GM13977 (cell line): ENCODE data around the gene SETD1B.
A peak's percentile ranks its signal among the peaks of the same experiment; 100 is the strongest.

Experiments
- DNase-seq: peaks from one replicate; pipeline ENCODE4 v3.0.0; 2012; ENCODE audit warnings: low spot score
- in situ Hi-C: fragments of 300-500 bp; cut with MboI; formaldehyde crosslinking; loops from one replicate; pipeline ENCODE4 v1.12.0; 2022; ENCODE audit warnings: low sequenced_read_pairs, low pct_unique_long_range_greater_than_20kb, mixed read lengths, inconsistent platforms; ENCODE audit not compliant: unreplicated experiment
- TF ChIP-seq, protein P1 (sequence below): IDR thresholded peaks from 2 replicates; pipeline ENCODE4 v1.5.1; 2012; ENCODE audit warnings: mild to moderate bottlenecking, control low read depth; ENCODE audit not compliant: insufficient read depth; ENCODE audit errors: extremely low read depth, missing control alignments

Gene SETD1B

DNA sequence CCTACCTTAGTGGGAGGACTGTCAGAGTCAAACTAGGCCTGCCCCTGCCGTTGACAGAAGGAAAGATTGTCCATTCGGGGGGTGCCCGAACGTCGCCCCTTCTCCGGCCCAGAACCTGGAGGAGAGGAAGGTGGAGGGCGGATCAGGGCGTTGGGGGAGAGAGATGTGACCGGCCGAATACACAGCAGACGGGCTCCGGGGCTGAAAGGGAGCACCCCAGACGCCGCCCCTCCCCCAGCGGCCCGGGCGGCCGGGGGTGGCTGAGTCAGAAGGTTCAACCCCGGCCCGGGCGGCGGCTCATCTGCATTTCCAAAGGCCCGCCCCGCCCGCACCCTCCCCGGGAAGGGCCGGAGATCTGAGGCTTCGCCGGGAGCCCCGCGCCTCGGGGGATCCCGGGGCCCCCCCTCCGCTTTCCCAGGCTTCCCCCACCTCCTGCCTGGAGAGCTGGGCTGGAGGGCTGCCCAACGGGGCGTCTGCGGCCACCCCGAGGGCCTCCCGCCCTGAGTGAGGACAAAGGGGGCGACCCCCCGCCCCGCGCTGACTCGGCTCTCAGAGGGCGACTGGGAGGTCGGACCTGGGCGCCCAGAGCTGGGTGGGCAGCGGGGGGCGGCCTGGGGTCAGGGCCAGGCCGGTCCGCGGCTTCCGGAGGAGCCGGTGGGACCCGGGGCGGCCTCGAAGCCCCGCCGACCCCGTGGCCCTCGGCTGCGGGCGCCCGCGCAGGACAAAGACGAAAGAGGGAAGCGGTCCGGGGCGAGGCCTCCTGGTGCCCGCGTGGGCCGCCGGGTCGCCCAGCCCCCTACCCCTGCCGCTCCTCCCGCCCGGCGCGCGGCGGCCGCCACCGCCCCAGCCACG is 3.7 kb upstream of the SETD1B start:
- in situ Hi-C loops = no loop called here
- TF ChIP-seq, protein P1, sequence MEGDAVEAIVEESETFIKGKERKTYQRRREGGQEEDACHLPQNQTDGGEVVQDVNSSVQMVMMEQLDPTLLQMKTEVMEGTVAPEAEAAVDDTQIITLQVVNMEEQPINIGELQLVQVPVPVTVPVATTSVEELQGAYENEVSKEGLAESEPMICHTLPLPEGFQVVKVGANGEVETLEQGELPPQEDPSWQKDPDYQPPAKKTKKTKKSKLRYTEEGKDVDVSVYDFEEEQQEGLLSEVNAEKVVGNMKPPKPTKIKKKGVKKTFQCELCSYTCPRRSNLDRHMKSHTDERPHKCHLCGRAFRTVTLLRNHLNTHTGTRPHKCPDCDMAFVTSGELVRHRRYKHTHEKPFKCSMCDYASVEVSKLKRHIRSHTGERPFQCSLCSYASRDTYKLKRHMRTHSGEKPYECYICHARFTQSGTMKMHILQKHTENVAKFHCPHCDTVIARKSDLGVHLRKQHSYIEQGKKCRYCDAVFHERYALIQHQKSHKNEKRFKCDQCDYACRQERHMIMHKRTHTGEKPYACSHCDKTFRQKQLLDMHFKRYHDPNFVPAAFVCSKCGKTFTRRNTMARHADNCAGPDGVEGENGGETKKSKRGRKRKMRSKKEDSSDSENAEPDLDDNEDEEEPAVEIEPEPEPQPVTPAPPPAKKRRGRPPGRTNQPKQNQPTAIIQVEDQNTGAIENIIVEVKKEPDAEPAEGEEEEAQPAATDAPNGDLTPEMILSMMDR = no peak

DNA sequence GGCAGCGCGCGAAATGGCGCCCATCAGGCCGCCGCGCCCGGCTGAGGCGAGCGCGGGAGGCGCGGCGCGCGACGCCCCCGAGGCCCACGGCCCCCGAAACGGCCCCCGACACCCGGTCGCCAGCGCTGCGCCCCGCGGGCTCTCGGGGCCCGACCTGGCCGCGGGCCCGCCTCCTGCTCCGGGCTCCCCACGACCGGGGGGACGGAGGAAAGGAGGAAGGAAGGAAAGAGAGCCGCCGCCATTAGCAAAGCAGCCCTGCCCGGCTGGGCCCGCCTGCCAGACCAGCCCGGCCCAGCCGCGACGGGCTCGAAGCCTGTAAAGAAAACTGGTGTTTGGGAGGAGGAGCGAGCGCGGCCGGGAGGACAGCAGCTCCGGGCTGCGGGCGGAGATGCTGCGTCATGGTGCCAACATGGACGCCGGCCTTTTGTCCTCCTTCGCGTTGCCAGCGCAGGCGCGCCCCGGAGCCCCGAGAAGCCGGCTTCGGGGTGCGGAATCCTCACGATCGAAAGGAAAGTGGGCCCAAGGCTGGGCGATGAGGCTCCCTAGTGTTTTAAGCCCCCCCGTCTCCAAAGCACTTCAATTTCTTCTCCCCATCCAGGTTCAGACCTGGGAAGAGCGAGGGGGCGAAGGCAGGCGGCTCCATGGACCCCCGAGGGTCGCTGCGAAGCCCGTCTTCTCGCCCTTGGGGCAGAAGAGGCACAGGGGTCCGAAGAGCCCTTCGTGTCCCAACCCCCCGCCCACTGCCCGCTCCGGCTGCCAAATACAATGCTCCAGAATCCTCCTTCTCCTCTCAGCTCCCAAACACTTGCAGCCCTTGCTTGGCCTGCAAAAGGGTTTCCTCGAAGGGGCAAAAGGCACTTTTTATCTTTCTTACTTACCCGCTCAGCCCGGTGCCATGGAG is 2.9 kb upstream of the SETD1B start:
- TF ChIP-seq, protein P1 = no peak
- in situ Hi-C loops = no loop called here
- DNase-seq = peak; percentile 72

More for the DNA sequence above, 3.7 kb upstream of the SETD1B start:
- peak; percentile 91 for DNase-seq

DNA sequence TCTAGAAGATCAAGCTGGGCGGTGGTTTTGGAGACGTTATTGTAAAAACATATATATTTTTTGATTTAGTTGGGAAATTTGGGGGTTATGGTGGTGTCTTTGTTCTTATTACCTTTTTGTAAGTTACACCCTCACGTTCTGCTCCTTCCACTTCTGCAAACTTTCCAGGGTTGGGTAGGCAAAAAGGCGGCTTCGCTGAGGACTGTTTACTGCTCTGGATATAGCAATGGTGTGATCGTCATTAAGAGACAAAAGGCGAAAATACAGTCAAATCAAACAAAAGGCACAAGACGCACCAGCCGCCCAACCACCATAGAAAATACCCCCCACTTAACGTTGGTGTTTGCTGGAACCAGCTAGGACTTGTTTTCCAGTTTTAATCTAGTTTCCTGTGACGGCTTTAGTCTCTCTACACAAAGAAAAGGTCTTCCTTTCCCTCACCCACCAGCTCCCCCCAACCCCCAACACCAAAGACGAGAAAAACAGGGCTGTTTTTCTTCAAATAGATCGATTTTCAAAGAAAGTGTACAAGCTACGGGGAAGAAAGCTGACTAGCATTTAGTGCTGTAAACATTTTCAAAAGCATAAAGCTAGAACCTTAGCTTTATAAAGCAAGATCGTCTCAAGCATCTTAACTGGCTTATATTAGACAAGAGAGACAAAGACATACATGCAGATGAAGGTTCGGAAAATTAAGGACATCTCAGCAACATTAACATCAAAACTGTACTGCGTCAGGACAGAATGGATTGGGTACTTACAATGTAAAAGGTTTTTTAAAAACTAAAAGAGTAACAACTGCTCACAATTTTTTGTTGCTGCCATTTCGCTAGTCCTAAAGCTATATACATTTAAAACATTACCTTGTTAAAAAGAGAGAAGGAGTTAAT is 2.0 kb upstream of the SETD1B start:
- in situ Hi-C loops = no loop called here
- TF ChIP-seq, protein P1 = no peak
- DNase-seq = no peak

DNA sequence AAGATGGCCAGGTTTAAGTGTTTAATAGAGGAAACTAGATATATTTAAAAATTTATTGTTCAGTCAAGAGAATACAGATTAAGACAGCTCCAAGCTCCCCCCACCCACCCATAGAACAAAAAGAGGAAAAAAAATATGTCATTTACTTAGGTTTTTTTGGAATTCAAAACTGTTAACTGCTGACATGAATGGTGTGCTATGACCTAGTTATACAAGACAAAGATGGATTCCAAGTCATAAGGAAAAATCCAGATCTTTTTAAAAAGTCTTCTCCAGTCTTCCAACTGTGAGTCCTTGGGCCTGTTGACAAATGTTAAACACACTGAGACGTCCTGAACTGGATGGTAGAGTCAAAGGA is 1.3 kb upstream of the SETD1B start:
- no peak for DNase-seq
- TF ChIP-seq, protein P1 = no peak
- in situ Hi-C loops = no loop called here

DNA sequence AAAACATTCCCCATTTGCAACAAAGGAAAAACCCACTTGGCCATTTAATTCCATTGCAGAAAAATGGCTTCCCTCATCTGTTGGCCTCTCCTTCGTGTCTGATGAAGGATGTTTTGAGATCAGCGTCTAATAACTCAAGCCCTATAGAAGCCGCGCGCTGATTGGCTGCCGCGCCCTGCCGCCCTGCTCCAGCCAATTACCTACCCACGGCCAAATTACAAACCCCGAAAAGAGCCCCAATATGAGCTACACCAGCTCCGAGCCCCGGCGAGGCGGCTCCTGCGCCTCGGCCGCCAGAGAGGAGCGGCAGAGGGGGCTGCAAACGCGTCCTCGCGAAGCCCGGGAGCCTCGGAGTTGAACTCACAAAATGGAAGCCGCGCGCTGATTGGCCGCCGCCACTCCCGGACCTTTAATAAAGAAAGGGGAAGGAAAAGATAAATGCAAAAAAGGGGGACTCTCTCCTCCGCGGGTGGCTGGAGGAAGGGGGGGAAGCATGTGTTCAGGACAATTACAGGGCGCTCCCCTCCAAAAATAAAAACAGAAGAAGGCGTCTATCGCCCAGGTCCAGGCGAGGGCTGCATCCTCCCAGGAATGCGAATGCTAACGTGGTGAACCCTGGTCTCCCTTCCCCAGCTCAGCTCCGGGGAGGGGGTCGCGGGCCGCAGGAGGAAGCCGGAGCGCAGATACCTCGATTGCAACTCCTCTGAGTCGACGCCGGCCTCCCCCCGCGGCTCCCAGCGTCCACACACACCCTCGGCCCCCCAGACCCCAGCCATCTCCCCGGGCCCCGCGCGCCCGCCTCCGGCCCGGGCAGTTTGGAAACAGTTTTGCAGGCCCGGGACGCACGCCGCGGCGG is 738 bp upstream of the SETD1B start:
- peak; percentile 96 for DNase-seq
- in situ Hi-C loops = no loop called here
- TF ChIP-seq, protein P1 = no peak
